CD4-positive, alpha-beta T cell treated with Interleukin-10 for 1 hour (primary cell): ENCODE data around the gene NPAP1.
"Not testable (repeated sequence)": the region's sequence is repeated elsewhere in the genome, so short reads cannot be mapped to it uniquely, and the experiment has no call there.

ENCODE experiments used
- DNase-seq: peaks from one replicate; pipeline ENCODE4 v3.0.0-alpha.2; 2020

NPAP1 gene, protein sequence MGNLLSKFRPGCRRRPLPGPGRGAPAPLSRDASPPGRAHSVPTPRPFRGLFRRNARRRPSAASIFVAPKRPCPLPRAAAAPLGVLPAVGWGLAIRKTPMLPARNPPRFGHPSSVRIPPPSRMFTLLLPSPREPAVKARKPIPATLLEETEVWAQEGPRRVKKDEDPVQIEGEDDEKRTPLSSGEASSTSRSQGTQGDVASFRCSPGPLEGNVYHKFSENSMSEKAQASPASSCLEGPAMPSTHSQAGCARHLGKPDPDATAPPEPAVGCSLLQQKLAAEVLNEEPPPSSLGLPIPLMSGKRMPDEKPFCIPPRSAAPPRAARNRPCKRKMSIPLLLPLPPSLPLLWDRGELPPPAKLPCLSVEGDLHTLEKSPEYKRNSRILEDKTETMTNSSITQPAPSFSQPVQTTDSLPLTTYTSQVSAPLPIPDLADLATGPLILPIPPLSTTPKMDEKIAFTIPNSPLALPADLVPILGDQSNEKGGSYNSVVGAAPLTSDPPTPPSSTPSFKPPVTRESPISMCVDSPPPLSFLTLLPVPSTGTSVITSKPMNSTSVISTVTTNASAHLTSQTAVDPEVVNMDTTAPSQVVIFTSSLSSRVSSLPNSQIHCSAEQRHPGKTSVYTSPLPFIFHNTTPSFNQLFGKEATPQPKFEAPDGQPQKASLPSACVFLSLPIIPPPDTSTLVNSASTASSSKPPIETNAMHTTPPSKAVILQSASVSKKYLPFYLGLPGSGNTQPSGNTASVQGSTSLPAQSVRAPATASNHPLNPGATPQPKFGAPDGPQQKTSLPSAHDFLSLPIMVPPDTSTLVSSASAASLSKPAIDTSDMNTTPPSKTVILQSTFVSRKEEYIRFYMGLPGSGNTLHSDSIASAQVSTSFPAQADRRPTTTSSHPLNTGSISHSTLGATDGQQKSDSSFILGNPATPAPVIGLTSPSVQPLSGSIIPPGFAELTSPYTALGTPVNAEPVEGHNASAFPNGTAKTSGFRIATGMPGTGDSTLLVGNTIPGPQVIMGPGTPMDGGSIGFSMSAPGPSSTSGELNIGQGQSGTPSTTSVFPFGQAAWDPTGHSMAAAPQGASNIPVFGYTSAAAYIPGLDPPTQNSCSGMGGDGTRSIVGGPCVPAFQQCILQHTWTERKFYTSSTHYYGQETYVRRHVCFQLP

DNA sequence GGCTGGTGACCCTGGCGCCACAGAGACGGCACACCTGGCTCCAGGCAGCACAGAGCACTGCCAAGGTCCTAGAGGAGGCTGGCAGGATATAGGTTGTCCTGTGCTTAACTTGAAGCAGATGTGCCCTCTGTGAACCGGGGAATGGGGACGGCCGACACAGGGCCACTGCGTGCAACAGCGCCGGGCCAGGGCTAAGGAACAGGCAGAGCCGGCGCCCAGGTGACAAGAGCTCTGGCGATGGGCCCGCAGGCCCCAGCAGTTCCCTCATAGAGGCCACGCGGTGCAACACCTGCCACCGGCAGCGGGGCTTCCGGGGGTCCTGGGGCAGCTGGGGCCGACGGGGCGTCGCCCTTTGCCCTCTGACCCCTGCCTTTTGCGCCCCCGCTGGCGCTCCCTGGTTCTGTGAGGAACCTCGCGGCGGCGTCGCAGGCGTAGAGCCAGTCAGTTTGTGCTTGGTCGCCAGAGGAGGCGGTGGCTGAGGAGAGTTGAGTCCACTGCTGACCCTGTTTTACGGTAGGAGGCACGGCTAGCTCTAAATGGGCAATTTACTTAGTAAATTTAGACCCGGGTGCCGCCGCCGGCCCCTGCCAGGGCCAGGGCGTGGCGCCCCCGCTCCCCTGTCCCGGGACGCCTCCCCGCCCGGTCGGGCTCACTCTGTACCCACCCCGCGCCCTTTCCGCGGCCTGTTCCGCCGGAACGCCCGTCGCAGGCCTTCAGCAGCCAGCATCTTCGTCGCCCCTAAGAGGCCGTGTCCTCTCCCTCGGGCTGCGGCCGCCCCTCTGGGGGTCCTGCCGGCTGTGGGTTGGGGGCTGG is at the start of gene NPAP1:
TSS of gene NPAP1 (plus strand) at position 444 of the 813 bp plus-strand sequence. CDS start at position 537, 93 bp downstream.
- no peak for DNase-seq

DNA sequence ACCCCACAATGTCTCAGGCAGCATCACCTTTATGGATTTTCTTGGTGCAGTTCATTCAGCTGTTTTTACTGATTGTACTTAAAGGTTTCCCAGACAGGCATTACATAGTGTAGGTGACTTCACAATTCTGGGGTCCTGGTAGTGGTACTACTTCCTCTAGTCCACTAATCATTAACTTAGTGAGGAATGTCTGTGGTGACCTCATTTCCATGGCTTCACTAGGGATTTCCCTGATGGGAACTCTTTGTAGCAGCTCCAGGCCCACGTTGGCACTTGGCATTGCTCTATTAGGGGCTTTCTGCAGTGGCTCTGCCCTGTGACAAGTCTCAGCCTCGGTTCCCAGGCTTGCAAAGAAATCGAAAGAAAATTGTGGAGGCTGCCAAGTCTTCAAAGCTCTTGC is 48.1 kb upstream of the NPAP1 start:
- DNase-seq = no peak

DNA sequence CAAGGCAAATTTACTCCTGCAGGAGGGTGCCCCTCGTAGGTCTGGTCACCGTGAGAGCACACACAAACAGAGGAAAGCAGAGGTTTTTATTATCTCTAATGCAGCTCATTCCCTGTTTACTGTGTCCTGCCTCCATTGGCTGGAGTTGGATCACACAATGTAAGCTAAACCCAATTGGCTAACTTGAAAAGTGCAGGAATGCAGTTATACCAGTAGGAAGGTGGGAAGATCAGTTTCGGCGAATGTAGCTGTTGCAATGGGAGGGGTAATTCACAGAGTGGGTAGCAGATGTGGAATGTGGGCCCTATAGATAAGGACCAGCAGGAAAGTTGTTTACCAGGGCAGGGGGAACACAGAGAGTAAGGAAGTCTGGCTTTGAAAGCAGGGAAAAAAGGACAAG is 42.5 kb upstream of the NPAP1 start:
- DNase-seq = no peak

DNA sequence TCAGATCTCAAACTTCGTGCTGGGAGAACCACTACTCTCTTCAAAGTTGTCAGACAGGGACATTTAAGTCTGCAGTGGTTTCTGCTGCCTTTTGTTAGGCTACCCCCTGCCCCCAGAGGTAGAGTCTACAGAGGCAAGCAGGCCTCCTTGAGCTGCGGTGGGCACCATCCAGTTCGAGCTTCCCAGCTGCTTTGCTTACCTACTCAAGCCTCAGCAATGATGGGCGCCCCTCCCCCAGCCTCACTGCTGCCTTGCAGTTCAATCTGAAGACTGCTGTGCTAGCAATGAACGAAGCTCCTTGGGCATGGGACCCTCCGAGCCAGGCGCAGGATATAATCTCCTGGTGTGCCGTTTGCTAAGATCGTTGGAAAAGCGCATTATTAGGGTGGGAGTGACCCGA is 36.2 kb upstream of the NPAP1 start:
- DNase-seq = not testable (repeated sequence)

DNA sequence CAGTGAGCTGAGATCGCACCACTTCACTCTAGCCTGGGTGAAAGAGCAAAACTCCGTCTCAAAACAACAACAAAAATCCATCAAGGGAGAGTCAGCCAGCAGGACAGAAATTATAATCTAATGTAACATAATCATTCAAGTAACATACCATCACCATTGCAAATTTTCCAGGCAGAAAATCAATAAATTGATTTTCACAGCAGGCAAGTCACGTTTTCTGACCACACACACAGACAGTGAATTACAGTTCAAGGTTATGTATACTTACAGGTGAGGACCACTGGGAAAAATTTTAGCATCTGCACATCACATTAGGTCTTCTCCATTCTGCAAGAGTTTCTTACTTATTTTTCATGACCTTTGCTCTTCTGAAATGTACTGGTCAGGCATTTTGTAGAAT is 29.9 kb upstream of the NPAP1 start:
- DNase-seq = no peak

DNA sequence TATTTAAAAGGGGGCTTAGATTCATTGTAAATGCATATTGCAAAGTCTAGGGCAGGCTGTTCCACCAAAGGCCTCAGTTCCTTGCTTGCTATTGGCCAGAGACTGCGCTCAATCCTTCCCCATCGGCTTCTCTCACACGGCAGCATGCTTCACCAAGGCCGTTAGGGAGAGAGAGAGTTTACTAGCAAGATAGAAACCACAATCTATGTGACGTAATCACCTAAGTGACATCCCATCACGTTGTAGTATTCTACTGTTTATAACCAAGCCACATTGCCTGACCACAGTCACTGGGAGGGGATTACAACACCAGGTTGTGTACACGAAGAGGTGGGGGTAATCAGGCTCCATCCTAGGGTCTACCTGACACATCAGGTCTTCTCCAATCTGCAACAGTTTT is 16.0 kb upstream of the NPAP1 start:
- no peak for DNase-seq

DNA sequence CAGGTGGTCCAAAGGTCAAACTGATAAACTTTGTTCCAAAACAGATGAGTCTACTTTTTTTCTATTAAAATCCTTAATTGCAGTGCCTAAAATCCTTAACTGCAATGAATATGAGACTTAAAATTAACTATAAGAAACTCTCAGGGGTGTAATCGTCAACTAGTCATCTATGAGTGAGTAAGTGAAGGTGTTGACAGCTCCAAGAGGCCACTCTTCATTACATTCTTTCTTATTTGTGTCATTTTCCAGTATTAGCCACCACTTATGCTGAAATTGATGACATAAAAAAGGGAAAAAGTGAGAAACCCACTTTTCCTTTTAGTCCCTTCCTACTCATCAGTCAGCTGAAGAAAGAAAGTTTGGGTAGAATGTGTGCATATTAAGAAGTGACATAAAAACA is 12.6 kb upstream of the NPAP1 start:
- no peak for DNase-seq

DNA sequence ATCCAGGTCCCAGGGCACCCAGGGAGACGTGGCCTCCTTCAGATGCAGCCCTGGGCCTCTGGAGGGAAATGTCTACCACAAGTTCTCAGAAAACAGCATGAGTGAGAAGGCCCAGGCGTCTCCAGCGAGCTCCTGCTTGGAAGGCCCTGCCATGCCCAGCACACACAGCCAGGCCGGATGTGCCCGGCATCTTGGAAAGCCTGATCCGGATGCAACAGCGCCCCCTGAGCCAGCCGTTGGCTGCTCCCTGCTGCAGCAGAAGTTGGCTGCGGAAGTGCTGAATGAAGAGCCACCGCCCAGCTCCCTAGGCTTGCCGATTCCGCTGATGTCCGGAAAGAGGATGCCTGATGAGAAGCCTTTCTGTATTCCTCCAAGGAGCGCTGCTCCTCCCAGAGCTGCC is 856 bp downstream of the NPAP1 start:
- no peak for DNase-seq

DNA sequence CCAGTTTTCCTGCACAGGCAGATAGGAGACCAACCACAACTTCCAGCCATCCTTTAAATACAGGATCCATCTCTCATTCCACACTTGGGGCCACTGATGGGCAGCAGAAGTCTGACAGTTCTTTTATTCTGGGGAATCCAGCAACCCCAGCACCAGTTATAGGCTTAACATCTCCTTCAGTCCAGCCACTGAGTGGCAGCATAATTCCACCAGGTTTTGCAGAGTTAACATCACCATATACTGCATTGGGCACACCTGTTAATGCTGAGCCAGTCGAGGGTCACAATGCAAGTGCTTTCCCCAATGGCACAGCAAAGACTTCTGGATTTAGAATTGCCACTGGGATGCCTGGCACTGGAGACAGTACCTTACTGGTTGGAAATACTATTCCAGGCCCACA is 2.9 kb downstream of the NPAP1 start:
- DNase-seq = no peak

DNA sequence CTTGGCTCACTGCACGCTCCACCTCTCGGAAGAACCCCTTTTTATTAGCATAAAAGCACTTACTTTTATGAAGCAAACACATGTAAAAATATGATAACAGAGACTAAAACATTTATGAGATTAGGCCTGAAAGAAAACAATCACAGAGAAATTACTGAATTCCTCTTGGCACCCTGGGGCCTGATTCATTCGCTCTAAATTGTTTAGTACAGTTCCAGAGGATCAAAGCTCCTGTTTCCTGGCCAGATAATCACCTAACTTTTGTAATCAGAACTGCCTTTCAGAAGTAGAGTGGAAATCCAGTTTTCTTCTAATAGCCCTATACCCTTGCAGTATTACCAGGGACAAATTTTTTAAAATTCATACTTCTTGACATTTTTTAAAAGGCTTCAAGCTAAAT is 6.4 kb downstream of the NPAP1 start:
- DNase-seq = no peak

DNA sequence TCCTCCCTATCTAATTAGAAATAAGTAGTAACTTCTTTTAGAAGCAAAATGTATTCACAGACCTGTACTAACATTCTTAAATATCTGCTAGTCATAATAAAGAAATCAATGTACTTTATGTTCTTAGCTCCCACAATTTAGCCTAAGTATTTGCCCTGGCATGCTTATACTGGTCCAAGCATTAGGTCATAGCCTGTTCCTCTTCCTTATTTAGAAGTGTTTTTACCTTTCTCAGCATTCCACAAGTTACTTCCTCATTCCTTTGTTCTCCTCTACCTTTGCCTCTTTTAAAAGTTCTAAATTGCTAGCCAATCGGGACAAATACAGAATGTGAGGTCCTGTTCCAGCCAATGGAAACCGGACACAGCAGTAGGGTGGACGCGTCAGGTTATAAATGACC is 7.3 kb downstream of the NPAP1 start:
- not testable (repeated sequence) for DNase-seq

DNA sequence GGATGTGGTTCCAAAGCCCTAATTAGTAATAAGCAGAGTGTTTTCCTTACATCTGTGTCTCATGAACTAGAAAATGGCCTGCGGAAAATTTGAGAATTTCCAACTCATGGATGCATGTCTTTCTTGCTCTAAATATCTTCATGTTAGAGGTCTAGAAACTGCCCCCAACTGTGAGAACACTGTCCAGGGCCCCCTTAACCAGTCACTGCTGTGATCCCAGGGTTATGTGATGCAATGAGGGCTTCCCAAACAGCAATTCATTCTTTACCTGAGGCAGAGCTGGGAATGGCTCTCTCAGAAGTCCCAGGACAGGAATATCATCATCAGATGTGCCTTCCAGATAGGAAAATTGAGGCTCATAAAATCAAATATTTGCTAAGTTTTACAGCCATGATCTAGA is 8.2 kb downstream of the NPAP1 start:
- no peak for DNase-seq

DNA sequence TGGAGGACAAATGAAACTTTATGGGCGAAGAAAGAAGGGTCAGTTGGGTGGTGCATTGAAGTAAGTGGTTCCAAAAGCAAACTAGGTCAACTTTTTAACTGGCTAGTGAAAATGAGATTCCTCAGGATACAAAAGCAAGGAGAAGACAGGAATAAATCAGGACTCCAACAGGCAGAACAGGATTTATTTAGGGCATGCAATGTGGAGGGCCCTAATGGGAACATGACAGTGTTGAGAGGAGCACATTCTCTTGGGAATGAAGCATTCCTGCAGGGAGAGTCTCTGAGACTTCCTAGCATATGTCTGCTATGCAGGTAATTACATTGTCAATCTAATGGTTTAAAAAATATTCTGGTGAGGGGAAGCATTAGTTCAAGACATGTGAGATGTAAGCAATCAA is 8.7 kb downstream of the NPAP1 start:
- no peak for DNase-seq

DNA sequence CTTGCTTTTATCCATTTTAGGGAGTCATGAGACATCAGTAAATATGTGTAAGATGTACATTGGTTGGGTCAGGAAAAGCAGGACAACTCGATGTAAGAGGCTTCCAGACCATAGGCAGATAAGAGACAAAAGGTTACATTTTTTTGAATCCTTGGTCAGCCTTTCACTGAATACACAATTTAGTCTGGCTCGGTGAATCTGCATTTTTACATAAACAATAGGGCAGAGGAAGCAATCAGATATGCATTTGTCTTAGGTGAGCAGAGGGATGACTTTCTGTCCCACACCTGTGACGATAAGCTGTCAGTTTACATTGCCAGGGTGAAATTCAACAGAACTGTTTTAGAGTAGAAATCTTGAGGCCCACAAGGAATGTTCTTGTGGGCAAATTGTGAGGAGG is 20.6 kb downstream of the NPAP1 start:
- no peak for DNase-seq

DNA sequence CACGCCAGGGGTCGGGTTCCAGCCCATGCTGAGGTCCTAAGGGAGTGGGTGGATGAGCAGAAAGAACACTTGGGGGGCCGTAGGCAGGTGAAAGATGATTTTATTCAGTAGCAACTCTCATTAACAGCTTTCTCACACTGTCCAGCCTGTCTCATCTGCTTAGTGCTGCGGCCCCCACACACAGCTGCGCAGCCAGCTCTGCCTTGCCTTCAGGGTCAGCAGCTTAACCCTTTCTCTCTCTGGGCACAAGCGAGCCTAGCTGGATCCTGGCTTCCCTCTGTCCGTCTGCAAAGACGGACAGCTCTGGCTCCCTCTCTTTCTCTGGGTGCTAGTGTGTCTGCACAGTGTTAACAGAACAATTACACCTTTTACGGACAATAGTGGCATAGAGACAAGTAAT is 21.3 kb downstream of the NPAP1 start:
- no peak for DNase-seq

DNA sequence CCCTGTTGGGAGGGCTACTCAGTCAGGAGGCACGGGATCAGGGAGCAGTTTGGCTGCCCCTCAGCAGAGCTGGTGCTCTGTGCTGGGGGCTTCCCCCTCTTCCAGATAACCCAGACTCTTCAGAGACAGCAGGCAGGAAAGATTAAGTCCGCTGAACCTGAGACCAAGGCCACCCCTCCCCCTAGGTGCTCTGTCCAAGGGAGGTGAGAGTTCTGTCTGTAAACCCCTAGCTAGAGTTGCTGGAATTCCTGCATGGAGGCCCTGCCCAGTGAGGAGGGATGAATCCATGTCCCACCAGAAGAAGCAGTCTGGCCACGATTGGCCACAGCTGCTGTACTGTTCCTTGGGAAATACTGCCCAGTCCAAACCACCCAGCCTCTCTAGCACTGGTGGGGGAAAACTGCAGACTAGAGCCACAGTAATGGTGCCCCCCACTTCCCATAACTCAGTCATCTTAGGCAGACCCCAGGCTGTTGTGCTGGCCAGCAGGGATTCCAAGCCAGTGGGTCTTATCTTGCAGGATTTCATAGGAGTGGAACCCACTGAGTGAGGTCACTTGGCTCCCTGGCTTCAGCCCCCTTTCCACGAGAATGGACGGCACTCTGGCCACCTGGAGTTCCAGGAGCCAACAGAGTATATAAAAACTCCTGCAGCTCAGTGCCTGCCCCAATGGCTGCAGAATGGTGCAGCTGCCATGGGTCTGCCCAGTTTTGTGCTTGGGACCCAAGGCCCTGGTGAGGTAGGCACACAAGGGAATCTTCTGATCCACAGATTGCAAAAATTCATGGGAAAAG is 42.9 kb downstream of the NPAP1 start:
- DNase-seq = no peak

DNA sequence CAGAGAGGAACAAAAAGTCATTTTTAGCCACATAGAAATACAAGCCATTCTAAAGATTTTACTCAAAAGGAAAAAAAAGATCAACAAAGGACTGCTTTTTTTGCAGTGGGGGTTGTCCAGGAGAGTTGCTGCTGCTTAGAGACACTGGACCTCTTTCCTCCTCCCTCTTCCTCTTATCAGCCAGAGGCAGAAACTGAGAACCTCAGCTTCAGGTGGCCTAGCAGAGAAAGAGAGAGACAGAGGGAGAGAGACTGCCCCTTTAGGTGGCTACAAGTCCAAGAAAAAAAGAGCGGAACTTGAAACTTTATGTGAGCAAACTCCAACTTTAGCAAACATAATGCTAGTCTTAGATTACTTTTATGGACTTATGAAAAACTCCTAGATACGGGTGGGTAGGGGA is 54.2 kb downstream of the NPAP1 start:
- no peak for DNase-seq
